NCI-H146 treated with DMSO at 0.1 percent for 48 hours (cell line): ENCODE results near the gene ZDHHC11.
"Not testable (repeated sequence)": the region's sequence is repeated elsewhere in the genome, so short reads cannot be mapped to it uniquely, and the experiment has no call there.

Experiments
- DNase-seq: peaks from one replicate; lab custom pipeline; 2025; ENCODE audit not compliant: unreplicated experiment; lab: John Stamatoyannopoulos, UW

The ZDHHC11 gene

DNA sequence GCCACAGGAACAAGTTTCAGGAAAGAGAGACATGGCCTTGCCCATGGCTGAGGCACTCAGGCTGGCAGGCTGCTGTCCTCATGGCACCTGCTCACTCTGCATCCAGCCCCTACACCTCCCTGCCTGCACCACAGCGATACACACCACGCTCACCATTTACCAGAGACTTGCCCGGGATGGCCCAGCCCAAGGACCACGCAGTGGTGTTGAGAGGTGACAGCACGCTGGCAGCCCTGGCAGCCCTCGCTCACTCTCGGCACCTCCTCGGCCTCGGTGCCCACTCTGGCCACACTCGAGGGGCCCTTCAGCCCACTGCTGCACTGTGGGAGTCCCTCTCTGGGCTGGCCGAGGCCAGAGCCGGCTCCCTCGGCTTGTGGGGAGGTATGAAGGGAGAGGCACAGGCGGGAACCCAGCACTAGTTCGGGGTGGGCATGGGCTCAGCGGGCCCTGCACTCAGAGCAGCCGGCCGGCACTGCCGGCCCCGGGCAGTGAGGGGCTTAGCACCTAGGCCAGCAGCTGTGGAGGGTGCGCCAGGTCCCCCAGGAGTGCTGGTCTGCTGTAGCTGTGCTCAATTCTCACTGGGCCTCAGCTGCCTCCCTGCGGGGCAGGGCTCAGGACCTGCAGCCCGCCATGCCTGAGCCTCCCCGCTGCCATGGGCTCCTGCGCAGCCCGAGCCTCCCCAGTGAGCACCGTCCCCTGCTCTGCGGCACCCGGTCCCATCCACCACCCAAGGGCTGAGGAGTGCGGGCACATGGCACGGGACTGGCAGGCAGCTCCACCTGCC is 86.6 kb downstream of the ZDHHC11 start:
- no peak for DNase-seq

DNA sequence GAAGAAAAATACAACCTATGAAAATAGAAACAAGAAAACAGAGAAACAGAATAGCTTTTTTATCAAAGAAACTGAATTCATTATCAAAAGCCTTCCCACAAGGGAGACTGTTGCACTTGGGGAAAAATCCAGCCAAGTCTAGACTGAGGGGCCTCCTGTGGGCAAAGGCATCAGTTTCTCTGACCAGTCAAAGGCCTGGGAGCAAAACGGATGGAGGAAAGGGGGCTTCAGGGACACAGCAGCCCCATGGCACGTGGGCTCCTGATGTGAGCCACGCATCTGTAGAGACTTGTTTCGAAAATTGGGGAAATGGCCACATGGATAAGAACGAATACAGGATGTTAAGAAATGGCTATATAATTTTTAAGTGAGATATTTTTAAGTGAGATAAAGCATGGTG is 87.4 kb downstream of the ZDHHC11 start:
- DNase-seq: no peak

DNA sequence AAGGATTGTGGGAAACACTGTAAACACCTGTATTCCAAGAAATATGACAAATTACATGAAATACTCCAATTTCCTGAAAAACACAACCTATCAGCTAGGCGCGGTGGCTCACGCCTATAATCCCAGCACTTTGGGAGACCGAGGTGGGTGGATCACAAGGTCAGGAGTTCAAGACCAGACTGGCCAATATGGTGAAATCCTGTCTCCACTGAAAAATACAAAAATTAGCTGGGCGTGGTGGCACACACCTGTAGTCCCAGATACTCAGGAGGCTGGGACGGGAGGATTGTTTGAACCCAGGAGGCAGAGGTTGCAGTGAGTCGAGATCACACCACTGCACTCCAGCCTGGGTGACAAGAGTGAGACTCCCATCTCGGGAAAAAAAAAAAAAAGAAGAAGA is 87.8 kb downstream of the ZDHHC11 start:
- not testable (repeated sequence) for DNase-seq

DNA sequence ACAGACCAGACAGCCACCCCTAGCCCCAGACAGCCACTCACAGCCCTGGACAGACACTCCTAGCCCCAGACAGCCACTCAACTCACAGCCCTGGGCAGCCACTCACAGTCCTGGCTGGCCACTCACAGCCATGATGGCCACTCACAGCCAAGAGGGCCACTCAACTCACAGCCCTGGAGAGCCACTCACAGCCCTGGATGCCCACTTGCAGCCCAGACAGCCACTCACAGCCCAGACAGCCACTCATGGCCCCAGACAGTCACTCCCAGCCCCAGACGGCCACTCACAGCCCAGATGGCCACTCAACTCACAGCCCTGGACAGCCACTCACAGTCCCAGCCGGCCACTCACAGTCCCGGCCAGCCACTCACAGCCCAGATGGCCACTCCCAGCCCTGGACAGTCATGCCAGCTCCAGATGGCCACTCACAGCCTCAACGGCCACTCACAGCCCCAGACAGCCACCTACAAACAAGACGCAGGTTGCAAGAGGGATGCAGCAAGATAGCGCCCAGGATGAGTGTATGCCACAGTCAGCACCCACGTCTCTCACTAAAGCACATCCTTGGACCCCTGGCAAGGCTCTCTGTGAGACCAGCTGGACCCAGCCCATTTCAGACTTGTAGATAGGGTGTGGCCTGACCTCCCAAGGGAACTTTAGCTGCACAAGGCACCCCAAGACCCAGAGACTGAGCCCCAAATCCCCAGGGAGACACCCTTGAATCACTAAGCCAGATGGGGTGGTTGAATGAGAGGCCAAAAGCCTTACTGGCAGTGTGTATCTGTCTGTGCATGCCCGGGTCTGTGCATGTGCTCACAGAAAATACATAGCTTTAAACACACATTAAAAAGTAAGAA is 88.7 kb downstream of the ZDHHC11 start:
- no peak for DNase-seq

DNA sequence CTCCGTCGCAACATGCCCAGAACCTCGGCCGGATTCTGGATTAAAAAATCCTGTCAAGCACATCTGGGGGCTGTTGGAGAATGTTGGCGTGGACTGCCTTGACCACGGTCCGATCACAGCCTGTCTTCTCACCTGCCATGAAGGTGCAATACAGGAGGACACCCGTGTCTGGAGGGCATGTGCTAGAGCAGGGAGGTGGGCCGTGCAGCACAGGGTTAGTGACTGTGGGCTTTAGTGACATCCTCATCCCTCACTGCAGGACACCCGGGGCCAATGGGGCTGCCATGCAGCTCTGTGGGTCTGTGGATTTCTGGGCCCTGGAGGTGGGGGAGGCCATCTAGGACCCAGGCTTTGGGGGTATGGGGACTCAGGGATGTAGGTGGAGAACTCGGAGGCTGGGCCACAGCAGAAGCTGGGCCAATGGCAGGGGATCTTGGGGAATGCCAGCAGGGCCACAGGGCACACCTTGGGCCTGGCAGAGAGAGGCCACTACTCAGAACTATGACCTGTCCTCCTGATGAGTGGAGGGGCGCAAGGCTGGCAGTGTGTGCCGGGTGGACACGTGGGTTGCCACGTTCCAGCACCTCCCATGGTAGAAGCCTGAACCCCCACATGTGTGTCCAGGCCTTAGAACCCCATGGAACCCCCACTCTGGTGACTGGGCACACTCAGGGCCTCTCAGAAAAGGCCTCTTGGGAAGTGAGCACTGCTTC is 89.6 kb downstream of the ZDHHC11 start:
- no peak for DNase-seq

DNA sequence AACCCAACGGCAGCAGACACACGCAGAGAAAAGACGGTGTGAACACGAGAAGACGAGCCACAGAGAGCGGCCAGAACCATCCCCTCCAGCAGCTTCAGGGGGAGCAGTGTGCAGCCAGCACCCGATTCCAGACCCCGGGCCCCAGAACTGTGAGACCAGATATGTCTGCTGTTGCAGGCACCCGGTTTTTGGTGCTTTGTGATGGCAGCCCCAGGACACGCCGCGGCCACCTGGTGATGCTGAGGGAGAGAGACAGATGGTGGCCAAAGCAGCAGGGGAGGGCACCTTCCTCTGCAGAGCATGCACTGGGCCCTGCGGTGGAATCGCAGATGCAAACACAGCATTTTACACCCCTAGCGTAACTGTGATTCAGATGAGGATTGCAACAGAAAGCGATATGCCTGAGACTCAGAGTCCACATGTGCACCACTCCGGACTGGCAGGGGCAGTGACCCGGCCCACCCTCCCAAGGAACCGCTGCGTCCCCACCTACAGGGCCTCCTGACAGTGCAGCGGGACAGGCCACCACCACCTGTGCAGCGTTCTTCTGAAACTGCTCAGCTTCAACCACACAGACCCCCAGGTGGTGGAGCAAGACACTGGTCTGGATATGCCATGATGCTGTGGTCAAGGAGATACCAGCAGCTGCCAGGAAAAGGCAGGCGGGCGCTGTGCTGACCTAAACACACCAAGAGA is 90.3 kb downstream of the ZDHHC11 start:
- no peak for DNase-seq

DNA sequence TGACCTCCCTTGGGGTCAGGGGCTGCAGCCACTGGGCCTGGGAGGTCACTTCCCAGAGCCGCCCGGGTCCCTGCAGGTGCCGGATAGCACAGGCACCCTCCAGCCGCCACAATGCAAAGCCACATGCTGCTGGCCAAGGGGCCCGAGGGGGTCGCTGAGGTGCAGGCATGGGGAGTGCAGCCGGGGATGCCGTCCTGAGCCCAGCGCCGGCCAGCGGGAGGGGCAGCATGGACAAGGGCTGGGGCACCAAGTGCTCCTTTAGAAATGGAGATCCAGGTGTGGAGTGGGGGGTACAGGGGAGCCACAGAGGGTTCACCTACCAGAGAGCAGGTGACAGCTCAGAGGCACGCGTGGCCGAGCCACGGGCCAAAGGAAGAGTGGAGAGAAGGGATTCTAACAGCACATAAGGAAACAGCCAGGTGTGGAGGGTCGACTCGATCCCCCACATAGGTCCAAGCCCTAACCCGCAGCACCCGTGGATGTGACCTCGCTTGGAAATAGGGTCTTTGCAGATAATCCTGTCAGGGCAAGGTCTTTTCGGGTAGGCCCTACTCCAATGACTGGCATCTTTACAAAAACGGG is 90.9 kb downstream of the ZDHHC11 start:
- no peak for DNase-seq

DNA sequence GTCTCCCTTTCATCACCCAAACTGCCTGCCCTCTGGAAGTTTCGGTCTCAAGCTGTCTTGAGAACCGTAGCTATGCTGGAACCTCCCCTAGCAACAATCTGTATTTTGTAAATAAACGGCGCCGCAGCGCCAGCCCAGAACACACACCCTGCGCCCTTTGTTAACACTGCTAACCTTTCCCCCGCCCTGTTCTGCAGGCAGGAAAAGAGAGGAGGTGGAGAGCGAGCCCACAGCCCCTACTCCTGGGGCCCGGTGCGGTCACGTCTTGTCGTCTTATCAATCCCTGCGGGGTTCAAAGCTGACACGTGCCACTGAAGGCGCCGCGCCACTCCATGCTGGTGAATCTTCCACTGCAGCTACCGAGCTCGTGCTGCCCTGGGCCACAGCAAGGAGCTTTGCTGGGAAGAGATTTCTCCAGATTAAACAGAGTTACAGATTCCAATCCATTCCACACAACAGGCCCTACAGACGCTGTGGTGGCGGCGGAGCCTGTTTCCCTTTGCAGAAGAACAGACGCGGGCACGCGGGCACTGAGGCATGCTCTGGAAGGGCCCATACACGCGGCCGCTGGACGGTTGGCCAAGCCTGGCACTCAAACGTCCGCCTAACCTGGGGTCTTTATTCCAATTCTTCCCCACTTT is 91.6 kb downstream of the ZDHHC11 start:
- DNase-seq: peak; percentile 30

DNA sequence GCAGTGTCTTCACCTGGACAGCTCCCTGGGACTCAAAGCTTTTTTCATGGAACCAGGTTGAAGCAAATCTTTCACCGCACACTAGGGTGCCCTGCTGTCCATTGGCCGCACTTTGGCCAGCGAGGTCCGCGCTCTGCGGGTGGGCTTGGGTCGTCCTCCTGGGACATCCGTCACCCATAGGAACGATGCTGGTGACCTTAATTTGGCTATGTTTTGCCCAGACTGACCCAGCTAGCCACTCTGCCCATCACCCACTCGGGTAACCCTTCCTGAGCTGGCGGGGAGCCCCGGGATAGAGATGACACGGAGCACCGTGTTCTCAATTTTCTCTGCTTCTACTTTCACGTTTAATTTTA is 92.1 kb downstream of the ZDHHC11 start:
- DNase-seq: no peak

DNA sequence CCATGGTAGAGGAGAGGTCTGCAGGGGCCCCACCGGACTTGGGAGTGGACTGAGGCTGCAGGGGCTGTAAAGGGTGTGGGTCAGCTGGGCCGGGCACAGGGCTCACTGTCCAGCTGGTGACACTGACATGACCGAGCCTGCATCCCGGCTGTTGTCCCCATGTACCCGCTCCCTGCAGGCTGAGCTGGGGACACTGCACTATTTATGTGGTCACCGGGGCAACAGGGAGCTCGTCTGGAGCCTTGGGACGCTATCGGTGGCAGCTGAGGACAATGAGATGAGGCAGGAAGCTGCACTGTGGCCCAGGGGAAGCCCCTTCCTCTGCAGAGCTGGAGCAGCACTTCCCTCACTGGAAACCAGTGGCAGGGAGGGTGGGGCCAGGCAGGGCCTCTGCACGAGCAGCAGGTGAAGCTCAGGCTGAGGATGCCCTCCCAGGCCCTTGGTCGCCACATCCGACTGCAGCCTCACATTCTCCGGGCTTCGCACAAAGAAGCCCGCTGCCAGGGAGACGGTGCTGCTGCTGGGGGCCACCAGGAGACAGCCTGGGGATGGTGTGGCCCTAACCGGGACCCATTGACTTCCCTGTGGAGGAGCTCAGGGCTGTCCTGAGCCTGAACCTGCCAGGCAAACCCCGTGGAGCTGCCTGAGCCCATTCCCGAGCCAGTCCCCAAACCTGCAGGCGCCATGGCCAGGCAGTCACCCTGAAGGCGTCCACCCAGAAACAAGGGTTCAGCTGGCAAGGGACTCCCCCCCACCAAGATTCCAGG is 92.7 kb downstream of the ZDHHC11 start:
- DNase-seq: peak; percentile 37

DNA sequence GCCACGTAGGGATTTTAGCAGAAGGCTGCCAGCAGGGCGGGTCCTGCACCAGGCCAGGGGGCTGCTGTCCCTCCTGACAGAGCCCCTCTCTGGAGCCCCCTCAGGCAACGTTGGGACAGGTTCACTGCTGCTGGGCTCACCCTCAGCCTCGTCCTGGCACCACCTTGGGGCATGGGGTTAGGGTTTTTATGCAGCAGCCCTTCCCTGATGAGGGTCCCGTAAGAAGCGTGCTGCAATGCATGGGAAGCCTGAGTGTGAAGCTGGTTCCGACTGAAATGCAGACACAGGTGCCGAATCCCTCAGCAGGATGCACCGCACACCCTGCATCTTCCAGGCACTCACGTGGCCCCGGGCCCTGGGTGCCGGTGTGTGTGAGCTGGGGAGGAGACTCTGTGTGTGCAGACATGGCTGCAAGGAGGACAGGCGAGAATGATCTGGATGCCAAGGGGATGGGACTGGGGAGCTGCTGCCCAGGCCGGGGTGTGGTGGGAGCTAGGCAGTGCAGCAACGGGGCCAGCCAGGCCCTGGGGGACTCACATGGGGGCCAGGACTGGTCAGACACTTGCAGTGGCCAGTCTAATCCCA is 93.3 kb downstream of the ZDHHC11 start:
- DNase-seq: no peak

DNA sequence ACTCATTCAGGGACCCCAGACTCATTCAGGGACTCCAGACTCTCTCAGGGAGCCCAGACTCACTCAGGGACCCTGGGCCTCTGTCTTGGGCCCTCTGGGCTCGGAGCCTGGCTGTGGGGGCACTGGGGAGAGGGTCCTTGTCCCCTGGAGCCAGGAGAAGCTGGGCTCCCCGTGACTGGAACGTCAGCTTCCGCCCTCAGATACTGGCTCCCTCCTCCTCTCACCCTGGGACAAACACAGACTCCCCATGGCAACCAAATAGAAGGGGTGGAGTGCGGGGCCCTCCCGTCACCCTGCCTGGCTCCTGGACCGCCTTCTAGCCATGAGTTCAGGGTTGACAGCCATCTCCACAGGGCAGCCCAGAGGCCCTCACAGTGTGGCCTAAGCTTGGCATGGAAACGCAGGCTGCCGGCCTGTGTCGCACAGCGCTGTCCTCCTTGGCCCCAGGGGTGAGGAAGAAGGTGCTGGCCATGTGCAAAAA is 93.9 kb downstream of the ZDHHC11 start:
- no peak for DNase-seq

DNA sequence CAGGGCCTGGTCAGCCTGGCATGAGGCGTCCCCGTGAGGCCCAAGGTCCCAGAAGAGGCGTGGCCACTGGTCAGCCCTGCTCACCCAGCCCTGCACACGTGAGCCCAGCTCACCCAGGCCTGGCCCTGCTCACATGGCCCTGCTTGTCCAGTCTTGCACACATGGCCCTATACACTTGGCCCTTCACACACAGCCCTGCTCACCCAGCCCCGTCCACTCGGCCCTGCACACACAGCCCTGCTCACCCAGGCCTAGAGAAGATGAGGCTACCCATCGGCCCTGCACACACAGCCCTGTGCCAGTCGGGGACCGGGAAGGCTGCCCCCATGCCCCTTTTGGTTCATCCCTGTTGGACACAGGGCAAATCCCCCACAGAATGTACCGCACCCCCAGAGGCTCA is 94.6 kb downstream of the ZDHHC11 start:
- no peak for DNase-seq

DNA sequence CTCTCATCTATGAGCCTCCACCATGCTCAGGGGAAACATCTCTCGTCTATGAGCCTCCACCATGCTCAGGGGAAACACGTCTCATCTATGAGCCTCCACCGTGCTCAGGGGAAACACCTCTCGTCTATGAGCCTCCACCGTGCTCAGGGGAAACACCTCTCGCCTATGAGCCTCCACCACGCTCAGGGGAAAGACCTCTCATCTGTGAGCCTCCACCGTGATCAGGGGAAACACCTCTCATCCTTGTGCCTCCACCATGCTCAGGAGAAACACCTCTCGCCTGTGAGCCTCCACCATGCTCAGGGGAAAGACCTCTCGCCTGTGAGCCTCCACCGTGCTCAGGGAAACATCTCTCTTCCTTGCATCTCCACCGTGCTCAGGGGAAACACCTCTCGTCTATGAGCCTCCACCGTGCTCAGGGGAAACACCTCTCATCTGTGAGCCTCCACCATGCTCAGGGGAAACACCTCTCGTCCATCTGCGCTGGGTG is 96.6 kb downstream of the ZDHHC11 start:
- DNase-seq: not testable (repeated sequence)

DNA sequence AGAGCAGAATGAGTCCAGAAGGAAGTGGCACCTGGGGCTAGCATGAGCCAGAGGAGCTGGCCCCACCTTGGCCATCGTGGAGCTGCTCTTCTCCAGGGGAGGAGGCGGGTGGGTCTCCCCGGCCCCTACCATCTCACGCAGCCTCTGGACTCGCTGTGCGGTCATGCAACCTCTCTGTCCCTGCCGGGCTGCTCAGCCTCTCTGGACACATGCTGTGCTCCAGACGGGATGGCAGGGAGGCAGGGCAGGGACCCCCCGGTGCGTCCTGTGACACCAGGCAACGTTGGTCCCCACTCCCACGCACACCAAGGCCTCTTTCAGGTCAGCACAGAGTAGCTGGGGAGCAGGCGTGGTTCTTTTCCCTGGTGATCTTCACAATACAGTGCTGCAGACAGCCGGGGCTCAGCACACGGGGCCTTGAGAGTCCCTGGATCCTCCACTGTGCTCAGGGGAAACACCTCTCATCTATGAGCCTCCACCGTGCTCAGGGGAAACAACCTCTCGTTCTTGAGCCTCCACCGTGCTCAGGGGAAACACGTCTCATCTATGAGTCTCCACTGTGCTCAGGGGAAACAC is 97.1 kb downstream of the ZDHHC11 start:
- not testable (repeated sequence) for DNase-seq

DNA sequence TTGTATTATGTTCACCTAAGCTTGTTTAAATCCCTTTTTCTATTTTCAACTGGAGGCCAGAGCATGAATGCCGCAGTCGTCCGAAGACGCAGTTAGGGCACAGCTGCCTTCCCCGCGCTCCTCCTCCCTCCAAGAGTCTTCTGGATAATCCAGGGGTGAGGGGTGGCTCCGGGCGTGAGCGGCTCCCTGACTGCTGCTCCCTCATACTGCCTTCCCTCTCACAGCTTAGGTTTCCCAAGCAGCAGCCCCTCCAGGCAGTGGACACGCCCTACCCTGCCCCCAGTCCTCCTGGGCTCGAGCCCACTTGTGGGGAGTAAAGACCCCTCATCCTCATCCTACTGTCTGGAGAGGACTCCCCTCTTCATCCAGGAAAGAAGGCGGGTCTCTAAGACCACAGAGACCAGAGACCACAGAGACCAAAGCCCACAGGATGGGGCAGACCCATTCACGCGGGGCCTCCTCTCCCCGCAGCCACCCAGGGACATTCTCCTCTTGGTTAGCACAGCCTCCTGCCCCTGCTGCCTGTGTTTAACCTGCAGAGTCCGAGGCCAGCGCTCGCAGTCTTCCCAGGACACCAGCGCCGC is 98.2 kb downstream of the ZDHHC11 start:
- not testable (repeated sequence) for DNase-seq

DNA sequence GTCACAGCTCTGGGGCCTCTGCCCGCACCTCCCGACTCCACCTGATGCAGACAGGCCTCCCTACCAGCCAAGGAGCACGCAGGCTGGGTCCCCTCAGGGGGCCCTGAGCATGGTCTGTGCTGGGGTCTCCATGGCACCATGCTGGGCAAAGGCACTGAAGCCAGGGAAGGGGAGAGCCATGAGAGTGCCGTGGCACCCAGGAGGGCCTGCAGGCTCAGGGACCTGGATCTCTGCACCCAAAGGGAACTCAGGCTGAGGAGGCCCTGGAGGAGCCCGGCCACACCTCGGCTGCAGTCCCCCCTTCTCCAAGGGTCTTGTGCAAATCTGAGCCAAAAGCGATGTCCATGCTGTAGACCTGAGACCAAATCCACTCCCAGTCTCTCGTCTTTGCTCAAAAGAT is 98.8 kb downstream of the ZDHHC11 start:
- not testable (repeated sequence) for DNase-seq

DNA sequence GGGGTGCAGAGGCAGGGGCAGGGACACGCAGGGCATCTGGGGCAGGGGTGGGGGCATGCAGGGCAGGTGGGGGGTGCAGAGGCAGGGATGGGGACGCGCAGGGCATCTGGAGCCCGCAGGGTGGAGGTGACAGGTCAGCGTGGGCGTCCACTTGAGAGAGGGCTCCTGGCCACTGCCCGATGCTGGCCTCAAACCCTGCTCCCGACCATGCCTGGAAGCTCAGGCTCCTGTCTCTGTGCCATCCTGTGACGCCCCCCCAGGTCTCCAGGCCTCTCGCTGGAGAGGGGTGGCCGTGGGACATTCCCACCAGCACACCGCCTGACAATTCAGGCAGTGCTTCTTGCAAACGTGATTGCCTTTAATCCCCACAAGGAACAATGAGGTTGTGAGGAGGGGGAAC is 99.3 kb downstream of the ZDHHC11 start:
- DNase-seq: no peak
